Measurements from ENCODE around the gene UNC5C. TPM values are rescaled to one million over a fixed set of nuclear protein-coding genes. Genes with fewer than 3 reads are reported as not detected.

The UNC5C gene
- total RNA-seq, 1 donor from 2014 or later, result 15.5 TPM

DNA sequence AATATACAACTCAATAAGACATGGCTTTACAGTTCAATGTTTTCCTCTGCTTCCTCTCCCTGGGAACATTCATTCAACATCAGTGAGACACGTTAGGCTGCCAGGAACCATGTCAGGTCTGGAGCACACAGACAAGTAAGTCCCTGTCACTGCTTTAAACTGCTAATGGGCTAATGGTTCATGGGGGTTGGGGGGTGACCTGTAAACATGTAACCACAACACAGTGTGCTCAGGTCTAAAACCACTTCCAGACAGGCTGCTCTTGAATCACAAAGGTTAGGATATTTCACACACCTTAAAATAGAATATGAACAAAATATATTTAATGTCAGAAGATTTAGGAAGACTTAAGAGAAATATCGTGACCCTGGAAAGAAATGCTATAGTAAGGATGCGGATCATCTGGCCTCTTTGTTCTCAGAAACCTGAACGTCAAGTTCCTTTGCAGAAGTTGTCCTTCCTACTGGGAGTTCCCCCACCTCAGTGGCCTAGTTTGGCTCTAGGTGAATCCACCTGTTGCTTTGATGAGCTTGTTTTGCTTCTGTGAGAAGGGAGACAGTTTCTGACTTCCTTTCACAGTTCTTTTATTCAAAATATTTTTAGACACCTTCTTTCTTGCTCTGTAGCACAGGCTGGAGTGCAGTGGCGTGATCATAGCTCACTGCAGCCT, 359.9 kb downstream of the UNC5C start:
- H3K4me3 Mint-ChIP-seq (ENCODE audit: unreplicated experiment), result no peak overlapping the region
- no peaks in the 10 kb centered on the region for H3K27me3 Mint-ChIP-seq (ENCODE audit: low read depth)
- TF ChIP-seq, protein P1, sequence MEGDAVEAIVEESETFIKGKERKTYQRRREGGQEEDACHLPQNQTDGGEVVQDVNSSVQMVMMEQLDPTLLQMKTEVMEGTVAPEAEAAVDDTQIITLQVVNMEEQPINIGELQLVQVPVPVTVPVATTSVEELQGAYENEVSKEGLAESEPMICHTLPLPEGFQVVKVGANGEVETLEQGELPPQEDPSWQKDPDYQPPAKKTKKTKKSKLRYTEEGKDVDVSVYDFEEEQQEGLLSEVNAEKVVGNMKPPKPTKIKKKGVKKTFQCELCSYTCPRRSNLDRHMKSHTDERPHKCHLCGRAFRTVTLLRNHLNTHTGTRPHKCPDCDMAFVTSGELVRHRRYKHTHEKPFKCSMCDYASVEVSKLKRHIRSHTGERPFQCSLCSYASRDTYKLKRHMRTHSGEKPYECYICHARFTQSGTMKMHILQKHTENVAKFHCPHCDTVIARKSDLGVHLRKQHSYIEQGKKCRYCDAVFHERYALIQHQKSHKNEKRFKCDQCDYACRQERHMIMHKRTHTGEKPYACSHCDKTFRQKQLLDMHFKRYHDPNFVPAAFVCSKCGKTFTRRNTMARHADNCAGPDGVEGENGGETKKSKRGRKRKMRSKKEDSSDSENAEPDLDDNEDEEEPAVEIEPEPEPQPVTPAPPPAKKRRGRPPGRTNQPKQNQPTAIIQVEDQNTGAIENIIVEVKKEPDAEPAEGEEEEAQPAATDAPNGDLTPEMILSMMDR (IDR thresholded peaks at IDR 0.05), result no peak
- peaks cover 1% of the 10 kb centered on the region for H3K4me1 Mint-ChIP-seq (ENCODE audit: low read depth)
- H3K36me3 Mint-ChIP-seq (ENCODE audit: low read depth), result peaks cover 3% of the 10 kb centered on the region
- DNase-seq (ENCODE audit: low spot score), result no peak
- H3K27ac Mint-ChIP-seq (ENCODE audit: unreplicated experiment), result peak overlapping the region; percentile 24
- peaks cover 3% of the 10 kb centered on the region for H3K9me3 Mint-ChIP-seq (ENCODE audit: low read depth)

DNA sequence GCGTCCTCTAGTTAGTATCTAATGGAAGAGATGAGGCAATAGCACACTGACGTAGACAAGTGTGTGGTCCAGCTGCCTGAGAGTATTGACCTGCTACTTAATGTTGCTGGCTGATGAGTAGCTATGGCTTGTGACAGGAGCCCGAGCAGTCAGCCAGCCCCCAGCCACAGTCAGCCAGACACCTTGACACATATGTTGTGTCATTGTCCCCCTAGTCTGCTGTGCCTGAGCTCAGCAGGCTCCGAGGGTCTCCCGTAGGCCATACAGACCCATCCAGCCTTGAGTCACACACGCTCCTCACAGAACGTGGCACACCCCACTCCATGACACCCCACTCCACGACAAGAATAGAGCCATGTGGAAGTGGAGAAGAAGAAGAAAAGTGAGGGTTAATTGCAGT, 362.1 kb downstream of the UNC5C start:
- TF ChIP-seq, protein P1 (IDR thresholded peaks at IDR 0.05), result no peak
- Mint-ChIP-seq H3K9me3 (ENCODE audit: low read depth) (peaks cover 3% of the 10 kb centered on the region), H3K4me1 (ENCODE audit: low read depth) (no peaks in the 10 kb centered on the region), H3K4me3 (ENCODE audit: unreplicated experiment) (no peak overlapping the region), H3K27ac (ENCODE audit: unreplicated experiment) (no peak overlapping the region), H3K36me3 (ENCODE audit: low read depth) (peaks cover 7% of the 10 kb centered on the region), H3K27me3 (ENCODE audit: low read depth) (no peaks in the 10 kb centered on the region)
- no peak for DNase-seq (ENCODE audit: low spot score)

DNA sequence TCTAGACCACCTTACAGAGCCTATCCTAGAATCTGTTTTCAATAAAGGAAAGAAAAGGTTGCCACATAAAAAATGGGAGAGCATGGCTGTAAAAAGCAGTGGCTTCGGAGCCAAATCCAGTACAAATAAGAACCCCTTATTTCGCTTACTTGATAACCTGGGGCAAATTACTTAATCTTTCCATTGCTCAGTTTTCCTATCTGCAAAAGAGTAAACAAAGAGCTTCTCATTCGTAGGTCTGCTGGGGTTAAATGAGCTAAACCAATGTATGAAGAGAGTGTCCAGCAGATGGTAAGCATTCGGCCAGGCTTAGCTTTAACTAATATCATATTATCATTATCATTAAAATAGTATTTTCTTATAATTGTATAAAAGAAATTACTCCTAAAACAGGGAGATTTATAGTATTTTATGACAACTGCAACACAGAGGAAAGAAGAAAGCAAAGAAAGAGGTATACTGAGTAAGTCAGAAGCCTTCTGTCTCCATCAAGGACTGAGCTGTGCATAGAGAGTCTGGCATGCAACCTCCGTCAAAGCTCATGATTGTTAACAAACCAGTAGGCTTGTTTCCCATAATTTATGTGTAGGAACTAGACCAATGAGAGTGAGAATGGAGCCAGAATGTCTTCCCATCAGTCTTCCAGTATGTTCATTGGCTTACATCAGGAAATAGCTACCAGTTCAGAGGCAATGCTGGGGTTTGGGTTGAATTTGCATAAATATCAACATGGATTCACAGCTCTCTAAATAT, 364.9 kb downstream of the UNC5C start:
- H3K27ac Mint-ChIP-seq (ENCODE audit: unreplicated experiment), result no peak overlapping the region
- no peak for DNase-seq (ENCODE audit: low spot score)
- peaks cover 11% of the 10 kb centered on the region for H3K36me3 Mint-ChIP-seq (ENCODE audit: low read depth)
- H3K9me3 Mint-ChIP-seq (ENCODE audit: low read depth), result no peaks in the 10 kb centered on the region
- H3K4me1 Mint-ChIP-seq (ENCODE audit: low read depth), result peaks cover 3% of the 10 kb centered on the region
- TF ChIP-seq, protein P1 (IDR thresholded peaks at IDR 0.05), result no peak
- no peaks in the 10 kb centered on the region for H3K27me3 Mint-ChIP-seq (ENCODE audit: low read depth)
- no peak overlapping the region for H3K4me3 Mint-ChIP-seq (ENCODE audit: unreplicated experiment)

DNA sequence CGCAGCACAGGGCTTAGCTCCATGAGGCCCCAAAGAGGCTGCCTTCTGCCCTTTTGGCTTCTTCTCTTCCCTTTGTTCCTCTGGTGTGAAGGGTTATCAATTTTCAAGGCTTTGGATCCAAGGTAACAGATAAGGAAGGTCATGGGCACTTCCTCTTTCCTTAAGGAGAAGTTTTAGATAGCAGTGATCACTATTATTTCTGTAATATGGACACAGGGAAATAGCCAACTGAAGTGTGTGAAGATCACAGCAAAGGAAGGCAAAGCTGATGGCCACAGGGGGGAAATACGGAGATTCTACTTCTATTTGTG, 366.8 kb downstream of the UNC5C start:
- Mint-ChIP-seq H3K27ac (ENCODE audit: unreplicated experiment) (no peak overlapping the region), H3K4me3 (ENCODE audit: unreplicated experiment) (no peak overlapping the region), H3K36me3 (ENCODE audit: low read depth) (peaks cover 19% of the 10 kb centered on the region), H3K9me3 (ENCODE audit: low read depth) (peaks cover 4% of the 10 kb centered on the region), H3K4me1 (ENCODE audit: low read depth) (peaks cover 3% of the 10 kb centered on the region), H3K27me3 (ENCODE audit: low read depth) (no peaks in the 10 kb centered on the region)
- no peak for DNase-seq (ENCODE audit: low spot score)
- TF ChIP-seq, protein P1 (IDR thresholded peaks at IDR 0.05), result no peak

DNA sequence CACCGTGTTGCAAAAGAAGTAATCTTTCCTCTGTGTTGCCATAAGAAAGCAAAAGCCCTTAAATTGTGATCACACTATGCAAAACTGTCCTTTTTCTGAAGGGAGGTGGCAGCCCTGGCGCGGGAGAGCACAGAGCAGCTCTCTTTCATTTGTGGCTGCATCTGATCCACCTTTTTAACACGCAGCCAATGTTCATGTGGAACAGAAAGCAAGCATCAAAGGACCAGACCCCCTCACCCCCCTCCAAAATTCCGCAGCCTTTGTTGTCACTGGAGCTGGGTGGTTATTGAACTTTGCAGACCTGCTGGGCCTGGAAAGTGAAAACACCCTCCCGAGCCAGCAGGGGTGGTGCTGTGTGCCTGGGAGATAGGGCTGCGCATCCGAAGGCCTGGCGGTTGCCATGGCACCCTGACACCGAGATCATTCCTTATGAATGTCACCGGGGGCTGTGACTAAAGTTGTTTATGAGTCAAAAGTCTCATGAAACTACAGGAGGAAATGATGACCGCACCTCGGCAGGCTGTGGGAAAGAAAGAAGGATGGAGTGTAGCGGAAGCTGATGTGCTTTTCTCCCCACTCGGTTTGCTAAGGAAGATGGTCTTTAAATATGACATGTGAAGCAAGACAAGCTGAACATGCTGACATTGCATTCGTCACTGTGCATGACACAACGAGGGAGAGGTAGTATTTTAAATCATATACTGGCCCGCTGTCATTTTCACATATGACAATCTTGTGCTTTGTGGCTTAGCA, 367.4 kb downstream of the UNC5C start:
- TF ChIP-seq, protein P1 (IDR thresholded peaks at IDR 0.05), result no peak
- H3K27ac Mint-ChIP-seq (ENCODE audit: unreplicated experiment), result no peak overlapping the region

More for the DNA sequence above, 367.4 kb downstream of the UNC5C start:
- Mint-ChIP-seq H3K27me3 (ENCODE audit: low read depth) (no peaks in the 10 kb centered on the region), H3K9me3 (ENCODE audit: low read depth) (peaks cover 4% of the 10 kb centered on the region), H3K36me3 (ENCODE audit: low read depth) (peaks cover 19% of the 10 kb centered on the region), H3K4me1 (ENCODE audit: low read depth) (peaks cover 3% of the 10 kb centered on the region), H3K4me3 (ENCODE audit: unreplicated experiment) (no peak overlapping the region)
- DNase-seq (ENCODE audit: low spot score), result no peak
